ENCODE results near the gene CDH15. TPM values are rescaled to one million over a fixed set of nuclear protein-coding genes. Genes with fewer than 3 reads are reported as not detected.

The CDH15 gene
- total and polyA plus RNA-seq, 11 donors = 0.16 to 0.32 (median 0.18) TPM; not detected in 8

DNA sequence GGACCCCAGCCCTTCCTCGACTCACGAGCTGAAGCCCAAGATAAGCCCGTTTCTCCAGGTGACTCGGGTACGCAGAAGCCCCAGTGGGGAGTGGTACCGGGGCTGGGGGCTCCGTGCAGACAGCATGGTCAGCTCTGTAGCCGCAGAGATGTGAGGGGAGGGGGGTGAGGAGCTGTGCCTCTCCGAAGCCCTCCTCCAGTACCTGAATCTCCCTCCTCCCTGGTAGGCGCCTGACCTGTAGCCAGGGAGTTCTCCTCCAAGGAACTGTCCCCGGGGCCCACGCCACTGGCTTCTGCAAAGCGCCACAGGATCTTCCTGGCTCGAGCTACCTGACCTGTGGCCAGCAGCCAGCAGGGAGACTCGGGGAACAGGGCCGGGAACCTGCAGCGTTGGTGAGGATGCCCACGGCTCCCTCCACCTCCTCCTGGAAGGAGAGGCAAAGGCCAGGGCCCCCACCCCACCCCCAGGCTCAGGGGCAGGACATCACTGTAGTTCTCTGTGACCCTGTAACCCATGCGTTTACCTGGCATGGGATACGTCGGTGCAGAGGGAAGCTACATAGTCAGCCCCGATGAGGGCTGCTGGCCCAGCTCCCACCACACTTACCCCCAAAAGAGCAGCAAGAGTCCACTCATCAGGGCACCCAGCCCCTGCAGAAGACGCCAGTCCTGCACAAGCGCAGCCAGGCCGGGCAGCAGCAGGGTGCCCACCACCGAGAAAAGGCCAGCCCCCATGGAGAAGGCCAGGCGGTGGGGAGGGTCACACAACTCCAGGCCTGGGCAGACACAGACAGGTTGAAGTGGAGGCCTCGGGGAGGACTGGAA lies 27.1 kb downstream of the CDH15 start:
- peak in 2 of 5 donors; percentile 18 to 28 for DNase-seq
- Histone ChIP-seq H3K4me1 (peaks cover 0 to 20% (median 0%) of the 10 kb centered on the region in 12 donors), H3K27me3 (peaks cover 25 to 59% (median 47%) of the 10 kb centered on the region in 9 donors)

DNA sequence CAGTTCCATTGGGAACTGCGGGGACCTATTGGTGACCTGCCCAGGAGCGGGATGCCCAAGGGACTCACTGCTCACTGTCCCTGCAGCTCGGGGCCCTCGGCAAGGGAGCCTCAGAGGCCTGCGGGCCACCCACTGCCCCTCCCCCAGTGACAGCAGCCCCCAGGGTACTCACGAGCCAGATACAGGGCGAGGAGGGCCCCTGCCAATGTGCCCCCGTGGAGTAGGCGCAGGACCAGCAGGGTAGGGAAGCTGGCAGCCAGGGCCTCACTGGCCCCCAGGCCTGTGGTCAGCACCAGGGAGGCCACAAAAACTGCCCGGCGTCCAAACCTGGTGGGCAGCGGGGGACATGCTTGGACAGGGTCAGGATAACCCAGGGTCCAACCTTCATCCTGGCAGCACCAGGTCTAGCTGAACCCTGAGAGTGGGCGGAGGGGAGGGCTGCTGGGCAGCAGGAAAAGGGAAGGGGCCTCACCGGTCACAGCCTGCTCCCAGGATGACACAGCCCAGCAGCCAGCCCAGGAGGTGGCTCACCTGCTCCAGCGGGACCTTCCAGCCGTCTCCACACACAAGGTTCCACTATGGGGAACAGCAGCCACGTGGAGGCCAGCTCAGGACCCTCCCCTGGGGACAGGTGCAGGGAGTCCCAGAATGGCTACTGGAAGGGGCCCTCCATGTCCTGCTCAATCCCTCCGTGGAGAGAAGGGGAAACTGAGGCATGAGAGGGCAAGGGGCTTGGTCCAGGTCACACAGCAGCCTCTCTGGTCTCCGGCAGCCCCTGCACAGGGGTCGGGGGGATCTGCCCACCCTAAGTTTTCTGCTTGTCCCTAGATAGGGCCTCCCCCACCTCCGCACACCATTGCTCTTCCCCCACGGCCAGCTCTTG lies 27.9 kb downstream of the CDH15 start:
- intact Hi-C loops (cut with DNase I) = loop anchor here in 1 of 10 donors (10.0 kb wide), 1 partner anchor 385 kb away; the partner anchor contains the start of gene APRT
- WGBS, 4 donors = 70 to 85% (median 81%) methylated on average over 10 to 22 of the region's 22 CpGs
- TF ChIP-seq POLR2A (IDR thresholded peaks at IDR 0.05) = no peak
- TF ChIP-seq, protein P1, sequence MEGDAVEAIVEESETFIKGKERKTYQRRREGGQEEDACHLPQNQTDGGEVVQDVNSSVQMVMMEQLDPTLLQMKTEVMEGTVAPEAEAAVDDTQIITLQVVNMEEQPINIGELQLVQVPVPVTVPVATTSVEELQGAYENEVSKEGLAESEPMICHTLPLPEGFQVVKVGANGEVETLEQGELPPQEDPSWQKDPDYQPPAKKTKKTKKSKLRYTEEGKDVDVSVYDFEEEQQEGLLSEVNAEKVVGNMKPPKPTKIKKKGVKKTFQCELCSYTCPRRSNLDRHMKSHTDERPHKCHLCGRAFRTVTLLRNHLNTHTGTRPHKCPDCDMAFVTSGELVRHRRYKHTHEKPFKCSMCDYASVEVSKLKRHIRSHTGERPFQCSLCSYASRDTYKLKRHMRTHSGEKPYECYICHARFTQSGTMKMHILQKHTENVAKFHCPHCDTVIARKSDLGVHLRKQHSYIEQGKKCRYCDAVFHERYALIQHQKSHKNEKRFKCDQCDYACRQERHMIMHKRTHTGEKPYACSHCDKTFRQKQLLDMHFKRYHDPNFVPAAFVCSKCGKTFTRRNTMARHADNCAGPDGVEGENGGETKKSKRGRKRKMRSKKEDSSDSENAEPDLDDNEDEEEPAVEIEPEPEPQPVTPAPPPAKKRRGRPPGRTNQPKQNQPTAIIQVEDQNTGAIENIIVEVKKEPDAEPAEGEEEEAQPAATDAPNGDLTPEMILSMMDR (IDR thresholded peaks at IDR 0.05) = no peak
- Histone ChIP-seq H3K36me3 (no peaks in the 10 kb centered on the region), H3K9me3 (peaks cover 0 to 4% (median 0%) of the 10 kb centered on the region in 12 donors), H3K4me1 (peaks cover 0 to 20% (median 0%) of the 10 kb centered on the region in 12 donors), H3K4me3 (no peak overlapping the region), H3K27ac (no peak overlapping the region), H3K27me3 (peaks cover 25 to 66% (median 51%) of the 10 kb centered on the region in 9 donors)
- ATAC-seq (no peak), DNase-seq (peak in 1 of 5 donors; percentile 17)

More for the DNA sequence above, 27.1 kb downstream of the CDH15 start:
- Histone ChIP-seq H3K36me3 (no peaks in the 10 kb centered on the region), H3K27ac (no peak overlapping the region), H3K4me3 (no peak overlapping the region), H3K9me3 (peaks cover 0 to 4% (median 0%) of the 10 kb centered on the region in 12 donors)
- intact Hi-C loops (cut with DNase I) = loop anchor here in 1 of 10 donors (10.0 kb wide), 1 partner anchor 384 kb away; the partner anchor contains the start of gene APRT
- no peak for TF ChIP-seq POLR2A (IDR thresholded peaks at IDR 0.05)
- TF ChIP-seq, protein P1 (IDR thresholded peaks at IDR 0.05) = no peak
- no peak for ATAC-seq
- WGBS, 4 donors = 80 to 87% (median 84%) methylated on average over 17 to 28 of the region's 28 CpGs

DNA sequence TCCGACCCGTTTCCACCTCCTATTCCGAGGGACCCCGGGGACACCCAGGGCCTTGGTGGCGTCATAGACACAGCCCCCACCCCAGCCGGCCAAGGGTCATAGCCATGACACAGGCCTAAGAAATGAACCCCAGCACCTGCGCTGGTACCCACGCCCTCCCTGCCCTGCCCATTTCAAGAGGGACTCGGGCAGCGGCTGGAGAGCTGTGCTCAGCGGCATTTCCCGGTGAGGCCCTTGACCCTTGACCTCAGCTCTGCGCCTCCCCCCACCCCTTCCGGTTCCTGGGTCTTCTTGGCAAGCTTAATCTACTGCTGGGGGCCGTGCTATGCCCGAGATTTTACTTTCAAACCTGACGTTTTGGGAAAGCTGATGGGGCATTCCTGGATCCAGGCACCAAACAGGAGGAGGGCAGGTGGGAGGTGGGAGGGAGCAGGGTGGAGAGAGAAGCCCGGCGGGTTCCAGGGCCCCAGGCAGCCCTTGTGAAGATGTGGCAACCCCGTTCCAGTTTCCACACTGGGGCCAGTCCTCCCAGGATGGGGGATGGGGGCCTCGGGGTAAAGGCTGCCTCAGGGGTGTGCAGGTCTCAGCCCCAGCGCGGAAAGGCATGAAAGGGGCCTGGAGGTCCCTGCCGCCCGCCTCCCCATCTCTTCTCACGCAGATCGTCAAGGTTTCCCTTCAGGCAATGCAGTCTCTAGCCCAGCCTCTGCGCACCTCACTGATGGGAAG lies 28.7 kb downstream of the CDH15 start, which contains the start of gene SLC22A31:
Gene SLC22A31 (minus strand): TSS at position 414 of the 726 bp plus-strand sequence. CDS start 36 bp downstream, at position 378.
- Histone ChIP-seq H3K27me3 (peaks cover 25 to 74% (median 51%) of the 10 kb centered on the region in 9 donors), H3K27ac (no peak within 1 kb of the TSS), H3K36me3 (no peaks in the 10 kb centered on the region), H3K9me3 (peaks cover 0 to 4% (median 0%) of the 10 kb centered on the region in 12 donors), H3K4me1 (peaks cover 0 to 20% (median 0%) of the 10 kb centered on the region in 12 donors), H3K4me3 (peak within 1 kb of the TSS in 9 of 12 donors; percentile 12 to 50 (median 35))
- peak in 1 of 5 donors; percentile 18 for DNase-seq
- WGBS, 4 donors = 18 to 28% (median 21%) methylated on average over 23 to 28 of the region's 28 CpGs
- intact Hi-C loops (cut with DNase I) = no loop called here
- no peak for TF ChIP-seq POLR2A (IDR thresholded peaks at IDR 0.05)
- TF ChIP-seq, protein P1 (IDR thresholded peaks at IDR 0.05) = no peak
- no peak for ATAC-seq

Data from heart left ventricle (tissue), 16 donors.